Upper lobe of left lung (tissue), 6 donors: ENCODE measurements around the gene HTR6. TPM values are rescaled to one million over a fixed set of nuclear protein-coding genes. Genes with fewer than 3 reads are reported as not detected.

Experiments
- ATAC-seq, 2 donors: fragments of 200-7000 bp; cut with Tn5 transposase; one replicate each; pipeline ENCODE4 v1.9.1; 2022; ENCODE audit warnings: mild to moderate bottlenecking in 2 of 2, moderate library complexity in 2 of 2; ENCODE audit not compliant: low FRiP score in 2 of 2
- DNase-seq, 2 donors: peaks; one replicate each; pipeline ENCODE4 v3.0.0-alpha.2; 2019 to 2020
- H3K27ac ChIP-seq, 4 donors: fragments of 200-600 bp; sonication (generic); one replicate each; pipeline ENCODE4 v1.5.1; 2016 to 2019
- H3K27me3 ChIP-seq, 4 donors: fragments of 200-600 bp; sonication (generic); one replicate each; pipeline ENCODE4 v1.5.1; 2017 to 2019
- H3K36me3 ChIP-seq, 4 donors: fragments of 200-600 bp; sonication (generic); one replicate each; pipeline ENCODE4 v1.5.1; 2016 to 2019
- H3K4me1 ChIP-seq, 4 donors: fragments of 200-600 bp; sonication (generic); one replicate each; pipeline ENCODE4 v1.5.1; 2018 to 2019
- H3K4me3 ChIP-seq, 4 donors: fragments of 200-600 bp; sonication (generic); one replicate each; pipeline ENCODE4 v1.5.1; 2017 to 2019; ENCODE audit warnings: mild to moderate bottlenecking in 2 of 4, moderate library complexity in 1 of 4
- H3K9me3 ChIP-seq, 4 donors: fragments of 200-600 bp; sonication (generic); one replicate each; pipeline ENCODE4 v1.5.1; 2018 to 2019
- CTCF ChIP-seq, 6 experiments: fragments of 450-650 bp in 4 of 6; fragments of 200-600 bp in 2 of 6; sonication (generic) in 2 of 6; IDR thresholded peaks; one replicate each; pipeline ENCODE4 v1.5.1; 2016 to 2019; ENCODE audit warnings: antibody characterized with exemption in 6 of 6
- EP300 ChIP-seq, 4 donors: sonication (generic); formaldehyde crosslinking; IDR thresholded peaks; one replicate each; pipeline ENCODE4 v1.5.1; 2017; ENCODE audit warnings: antibody characterized with exemption in 4 of 4, control low read depth in 2 of 4
- POLR2A ChIP-seq, 4 donors: fragments of 450-650 bp; IDR thresholded peaks; one replicate each; pipeline ENCODE4 v1.5.1; 2016 to 2017; ENCODE audit warnings: antibody characterized with exemption in 4 of 4, mild to moderate bottlenecking in 2 of 4
- POLR2AphosphoS5 ChIP-seq, 2 donors: sonication (generic); formaldehyde crosslinking; IDR thresholded peaks; one replicate each; pipeline ENCODE4 v1.5.1; 2017; ENCODE audit warnings: antibody characterized with exemption in 2 of 2
- WGBS, 2 donors: methylation state at CpG; one replicate each; pipeline ENCODE4 v1.1.5; 2017 to 2018; 5-methylcytosine and 5-hydroxymethylcytosine counted together
- total RNA-seq, 6 donors: library from RNA; depleted of rRNA in 4 of 6; stranded (reverse); fragments of >200 nt in 4 of 6; gene quantifications; one replicate each; pipeline versions ENCODE4 v1.1.0 to v1.2.1, GENCODE V29; 2016 to 2021
- donor health status: DM: no; HTN: no; CAD: no; lungs with moderate emphysema.
- donor health status: DM: no; HTN: yes; CAD: no; lungs with severe emphysema.

The HTR6 gene
- total RNA-seq, 6 donors from 2014 or later = not detected

DNA sequence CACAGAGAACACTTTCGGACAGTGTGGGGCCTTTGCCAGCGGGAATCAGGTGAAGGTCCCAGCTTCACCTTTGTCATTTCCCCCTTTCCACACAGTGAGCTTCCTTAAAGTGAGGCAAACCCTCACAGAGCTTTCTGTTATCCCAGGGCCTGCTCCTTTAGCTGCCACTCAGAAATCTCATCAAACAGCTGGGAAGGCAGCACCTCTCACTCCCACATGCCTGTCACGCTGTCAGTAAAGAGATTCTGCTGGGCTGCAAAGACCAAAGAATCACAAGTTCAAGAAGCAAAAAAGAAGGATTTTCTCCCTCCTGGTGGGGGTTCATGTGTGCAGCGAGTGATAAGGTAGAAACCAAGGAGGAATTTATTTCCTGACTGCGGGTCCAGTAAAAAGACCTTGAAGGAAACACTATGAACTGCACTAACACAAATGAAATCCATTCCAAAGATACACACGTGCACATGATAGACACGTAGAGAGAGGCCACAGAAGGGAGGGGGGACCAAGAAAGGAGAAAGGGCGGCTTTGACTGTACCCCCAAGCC lies 44.0 kb downstream of the HTR6 start:
- H3K36me3 ChIP-seq = peaks cover 0 to 10% (median 3%) of the 10 kb centered on the region in 4 donors
- no peaks in the 10 kb centered on the region for H3K27me3 ChIP-seq
- H3K9me3 ChIP-seq = no peaks in the 10 kb centered on the region
- WGBS, 2 donors = 82 to 88% methylated on average over 8 of the region's 8 CpGs
- no peak overlapping the region for H3K27ac ChIP-seq
- TF ChIP-seq CTCF (IDR thresholded peaks at IDR 0.05) (no peak), EP300 (IDR thresholded peaks at IDR 0.05) (no peak), POLR2AphosphoS5 (IDR thresholded peaks at IDR 0.05) (no peak), POLR2A (IDR thresholded peaks at IDR 0.05) (no peak)
- no peak overlapping the region for H3K4me3 ChIP-seq
- H3K4me1 ChIP-seq = peaks cover 0 to 4% (median 1%) of the 10 kb centered on the region in 4 donors
- no peak for ATAC-seq
- DNase-seq = no peak

GRCh38 chr1:19709260-19709793 lies 44.7 kb downstream of the HTR6 start:
- ATAC-seq (no peak), DNase-seq (no peak)
- H3K27ac ChIP-seq = no peak overlapping the region
- 82 to 86% methylated on average over 4 of the region's 4 CpGs for WGBS, 2 donors
- H3K4me1 ChIP-seq = peaks cover 0 to 3% (median under 1%) of the 10 kb centered on the region in 4 donors
- no peak for TF ChIP-seq EP300 (IDR thresholded peaks at IDR 0.05)
- no peaks in the 10 kb centered on the region for H3K27me3 ChIP-seq
- H3K36me3 ChIP-seq = peaks cover 0 to 10% (median 3%) of the 10 kb centered on the region in 4 donors
- no peaks in the 10 kb centered on the region for H3K9me3 ChIP-seq
- no peak overlapping the region for H3K4me3 ChIP-seq

GRCh38 chr1:19710825-19711611 lies 46.3 kb downstream of the HTR6 start:
- DNase-seq = no peak
- Histone ChIP-seq H3K27me3 (no peaks in the 10 kb centered on the region), H3K27ac (no peak overlapping the region), H3K9me3 (no peaks in the 10 kb centered on the region), H3K4me1 (no peaks in the 10 kb centered on the region), H3K4me3 (no peak overlapping the region), H3K36me3 (peaks cover 0 to 10% (median 3%) of the 10 kb centered on the region in 4 donors)
- WGBS, 2 donors = 84 to 88% methylated on average over 12 of the region's 12 CpGs
- TF ChIP-seq POLR2AphosphoS5 (IDR thresholded peaks at IDR 0.05) = no peak
- no peak for TF ChIP-seq EP300 (IDR thresholded peaks at IDR 0.05)
- no peak for TF ChIP-seq POLR2A (IDR thresholded peaks at IDR 0.05)
- no peak for TF ChIP-seq CTCF (IDR thresholded peaks at IDR 0.05)
- no peak for ATAC-seq

DNA sequence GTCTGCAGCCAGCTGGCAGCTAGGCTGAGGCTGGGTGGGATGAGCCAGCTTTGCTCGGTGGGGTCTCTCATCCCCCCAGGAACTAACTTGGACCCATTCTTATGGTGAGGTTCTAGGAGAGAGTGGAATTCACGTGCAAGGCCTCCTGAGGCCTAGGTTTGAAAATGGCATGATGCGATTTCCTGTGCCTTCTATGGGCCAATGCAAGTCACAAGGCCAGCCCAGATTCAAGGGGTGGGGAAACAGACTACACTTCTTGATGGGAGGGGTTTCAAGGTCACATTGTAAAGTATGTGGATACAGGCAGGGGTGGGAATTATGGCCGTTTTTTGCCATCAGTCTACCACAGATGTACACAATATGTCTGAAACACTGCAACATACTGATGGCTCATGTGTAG lies 48.3 kb downstream of the HTR6 start:
- Histone ChIP-seq H3K4me1 (no peaks in the 10 kb centered on the region), H3K27me3 (no peaks in the 10 kb centered on the region), H3K4me3 (no peak overlapping the region), H3K36me3 (peaks cover 0 to 10% (median 2%) of the 10 kb centered on the region in 4 donors), H3K27ac (no peak overlapping the region), H3K9me3 (no peaks in the 10 kb centered on the region)
- DNase-seq (no peak), ATAC-seq (no peak)
- no peak for TF ChIP-seq CTCF (IDR thresholded peaks at IDR 0.05)
- TF ChIP-seq POLR2AphosphoS5 (IDR thresholded peaks at IDR 0.05) = no peak
- TF ChIP-seq EP300 (IDR thresholded peaks at IDR 0.05) = no peak
- no peak for TF ChIP-seq POLR2A (IDR thresholded peaks at IDR 0.05)
- WGBS, 2 donors = 71 to 77% methylated on average over 4 of the region's 4 CpGs

GRCh38 chr1:19715334-19716203 lies 50.9 kb downstream of the HTR6 start:
- no peaks in the 10 kb centered on the region for H3K27me3 ChIP-seq
- H3K9me3 ChIP-seq = no peaks in the 10 kb centered on the region
- H3K27ac ChIP-seq = no peak overlapping the region
- DNase-seq (peak in 1 of 2 donors; percentile 89), ATAC-seq (peak; percentile 96 to 98)
- H3K36me3 ChIP-seq = peaks cover 0 to 4% (median 1%) of the 10 kb centered on the region in 4 donors
- TF ChIP-seq EP300 (IDR thresholded peaks at IDR 0.05) (no peak), POLR2AphosphoS5 (IDR thresholded peaks at IDR 0.05) (no peak), CTCF (IDR thresholded peaks at IDR 0.05) (peak; percentile 56 to 80 (median 65)), POLR2A (IDR thresholded peaks at IDR 0.05) (no peak)
- H3K4me3 ChIP-seq = no peak overlapping the region
- WGBS, 2 donors = 45 to 50% methylated on average over 11 to 12 of the region's 12 CpGs
- H3K4me1 ChIP-seq = no peaks in the 10 kb centered on the region
